Ammon's horn (tissue), 1 donor: ENCODE data around the gene GMFB.

Source experiments
- DNase-seq: peaks from one replicate; pipeline ENCODE4 v3.0.0-alpha.2; 2016; ENCODE audit warnings: low spot score

GMFB gene

DNA sequence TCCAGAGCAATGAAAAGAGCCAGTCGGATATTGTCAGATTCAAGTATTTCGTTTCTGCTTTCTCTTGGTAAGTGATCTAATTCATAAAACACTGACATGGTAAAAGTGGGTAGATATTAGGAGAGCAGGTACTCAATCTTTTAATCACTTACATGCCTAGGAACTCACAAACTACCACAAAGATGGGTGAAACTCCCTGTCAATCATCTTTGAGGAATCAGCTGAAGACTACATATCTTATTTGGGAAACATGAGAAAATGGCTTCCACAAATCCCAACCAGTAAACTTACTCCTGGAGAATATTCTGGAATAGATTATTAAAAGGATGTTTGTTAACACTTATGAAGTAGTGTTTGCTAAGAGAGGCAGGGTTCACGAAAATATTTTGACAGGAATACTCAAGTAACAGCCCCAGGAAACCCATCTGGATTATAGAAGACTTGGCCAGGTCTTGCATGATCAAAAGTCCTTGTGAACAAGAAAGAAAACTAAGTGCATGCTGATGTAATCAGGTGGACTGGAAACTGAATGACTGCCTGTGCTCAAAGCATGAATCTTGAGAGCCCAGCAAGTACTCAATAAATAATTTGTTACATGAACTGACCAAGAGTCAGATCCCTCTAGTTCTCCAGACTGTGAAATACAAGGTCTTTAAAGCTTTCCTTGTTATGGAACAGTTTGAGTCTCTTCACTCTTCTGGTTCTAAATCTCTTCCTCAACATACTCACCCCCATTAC is 63.1 kb downstream of the GMFB start:
- DNase-seq = no peak

DNA sequence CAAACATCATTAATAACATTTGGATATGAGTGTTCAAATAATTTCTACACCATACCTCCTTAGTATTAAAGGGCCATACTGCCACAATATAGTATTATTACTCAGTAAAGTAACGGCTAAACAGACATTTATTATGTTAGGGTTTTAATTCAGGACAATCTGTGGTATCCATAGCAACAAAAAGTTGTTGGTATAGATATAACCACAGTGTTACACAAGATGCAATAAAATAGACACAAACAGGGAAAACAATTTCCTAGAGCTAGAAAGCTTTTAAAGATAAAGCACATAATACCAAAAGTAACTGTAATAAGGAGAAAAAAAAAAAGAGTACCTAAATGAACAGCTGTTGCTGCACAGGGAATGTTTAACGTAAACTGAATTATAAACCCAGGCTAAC is 63.7 kb downstream of the GMFB start:
- DNase-seq = no peak
